ENCODE results near the gene TGFBR3.

TGFBR3 gene

GRCh38 chr1:91916811-91917460 is 31.0 kb upstream of the TGFBR3 start:
- Histone ChIP-seq H3K9me2 (ENCODE audit: low read depth, low read length) (no peaks in the 10 kb centered on the region), H3K27ac (ENCODE audit: low read depth, low read length, poor library complexity, severe bottlenecking) (no peak overlapping the region), H3K4me1 (ENCODE audit: insufficient read depth, low read length, severe bottlenecking) (no peaks in the 10 kb centered on the region), H3K79me2 (ENCODE audit: insufficient read depth, low read length) (no peaks in the 10 kb centered on the region), H3K9me3 (ENCODE audit: low read length) (no peaks in the 10 kb centered on the region), H4K20me1 (ENCODE audit: insufficient read depth, low read length) (no peaks in the 10 kb centered on the region), H3K36me3 (ENCODE audit: insufficient read depth, low read length) (no peaks in the 10 kb centered on the region), H3K27me3 (ENCODE audit: insufficient read depth, low read length) (no peaks in the 10 kb centered on the region), H3K4me3 (ENCODE audit: low read depth, low read length, poor library complexity, severe bottlenecking) (no peak overlapping the region), H3F3A (ENCODE audit: insufficient read depth, low read length) (no peaks in the 10 kb centered on the region; the same call in 1 of the 2 replicates), H2AFZ (ENCODE audit: low read length) (no peak overlapping the region), H3K4me2 (ENCODE audit: low read length) (no peak overlapping the region), H3K9ac (ENCODE audit: low read length) (no peak overlapping the region)
- TF ChIP-seq EZH2 (IDR thresholded peaks at IDR 0.05; ENCODE audit: borderline replicate concordance, low read length) (no peak), CTCF (IDR thresholded peaks at IDR 0.05; ENCODE audit: low read length) (no peak)

DNA sequence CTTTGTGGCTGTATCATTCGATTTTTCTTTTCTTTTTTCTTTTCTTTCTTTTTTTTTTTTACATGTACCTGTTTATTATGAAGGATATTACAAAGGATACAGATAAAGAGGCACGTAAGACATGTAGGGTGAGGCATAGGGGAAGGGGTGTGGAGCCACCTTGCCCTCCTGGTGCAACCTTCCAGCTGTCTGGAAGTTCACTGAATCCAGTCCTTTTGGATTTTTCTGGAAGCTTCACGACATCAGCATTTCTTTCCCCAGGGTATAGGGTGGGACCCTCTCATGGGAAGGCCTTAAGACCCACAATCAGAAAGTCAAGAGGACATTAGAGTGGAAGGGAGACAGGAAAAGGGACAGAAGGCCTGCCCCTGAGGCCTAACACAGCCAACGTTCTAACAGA is 30.1 kb upstream of the TGFBR3 start:
- Histone ChIP-seq H3K36me3 (ENCODE audit: insufficient read depth, low read length) (no peaks in the 10 kb centered on the region), H3K9me3 (ENCODE audit: low read length) (no peaks in the 10 kb centered on the region), H3K27me3 (ENCODE audit: insufficient read depth, low read length) (no peaks in the 10 kb centered on the region), H3K4me2 (ENCODE audit: low read length) (no peak overlapping the region), H4K20me1 (ENCODE audit: insufficient read depth, low read length) (no peaks in the 10 kb centered on the region), H3K4me1 (ENCODE audit: insufficient read depth, low read length, severe bottlenecking) (no peaks in the 10 kb centered on the region), H3K79me2 (ENCODE audit: insufficient read depth, low read length) (no peaks in the 10 kb centered on the region), H3K27ac (ENCODE audit: low read depth, low read length, poor library complexity, severe bottlenecking) (no peak overlapping the region), H3K9ac (ENCODE audit: low read length) (no peak overlapping the region), H3F3A (ENCODE audit: insufficient read depth, low read length) (no peaks in the 10 kb centered on the region; the same call in 1 of the 2 replicates), H3K4me3 (ENCODE audit: low read depth, low read length, poor library complexity, severe bottlenecking) (no peak overlapping the region), H2AFZ (ENCODE audit: low read length) (no peak overlapping the region), H3K9me2 (ENCODE audit: low read depth, low read length) (no peaks in the 10 kb centered on the region)
- no peak for TF ChIP-seq EZH2 (IDR thresholded peaks at IDR 0.05; ENCODE audit: borderline replicate concordance, low read length)

GRCh38 chr1:91913018-91913417 is 27.1 kb upstream of the TGFBR3 start:
- Histone ChIP-seq H3K4me3 (ENCODE audit: low read depth, low read length, poor library complexity, severe bottlenecking) (no peak overlapping the region), H3K27ac (ENCODE audit: low read depth, low read length, poor library complexity, severe bottlenecking) (no peak overlapping the region), H3K4me2 (ENCODE audit: low read length) (no peak overlapping the region), H2AFZ (ENCODE audit: low read length) (no peak overlapping the region), H3K9ac (ENCODE audit: low read length) (no peak overlapping the region), H3K79me2 (ENCODE audit: insufficient read depth, low read length) (no peaks in the 10 kb centered on the region), H3K36me3 (ENCODE audit: insufficient read depth, low read length) (no peaks in the 10 kb centered on the region), H3K9me2 (ENCODE audit: low read depth, low read length) (no peaks in the 10 kb centered on the region), H3K9me3 (ENCODE audit: low read length) (no peaks in the 10 kb centered on the region), H3K27me3 (ENCODE audit: insufficient read depth, low read length) (no peaks in the 10 kb centered on the region), H3K4me1 (ENCODE audit: insufficient read depth, low read length, severe bottlenecking) (no peaks in the 10 kb centered on the region), H3F3A (ENCODE audit: insufficient read depth, low read length) (no peaks in the 10 kb centered on the region; the same call in 1 of the 2 replicates), H4K20me1 (ENCODE audit: insufficient read depth, low read length) (no peaks in the 10 kb centered on the region)
- no peak for TF ChIP-seq CTCF (IDR thresholded peaks at IDR 0.05; ENCODE audit: low read length)
- no peak for TF ChIP-seq EZH2 (IDR thresholded peaks at IDR 0.05; ENCODE audit: borderline replicate concordance, low read length)

DNA sequence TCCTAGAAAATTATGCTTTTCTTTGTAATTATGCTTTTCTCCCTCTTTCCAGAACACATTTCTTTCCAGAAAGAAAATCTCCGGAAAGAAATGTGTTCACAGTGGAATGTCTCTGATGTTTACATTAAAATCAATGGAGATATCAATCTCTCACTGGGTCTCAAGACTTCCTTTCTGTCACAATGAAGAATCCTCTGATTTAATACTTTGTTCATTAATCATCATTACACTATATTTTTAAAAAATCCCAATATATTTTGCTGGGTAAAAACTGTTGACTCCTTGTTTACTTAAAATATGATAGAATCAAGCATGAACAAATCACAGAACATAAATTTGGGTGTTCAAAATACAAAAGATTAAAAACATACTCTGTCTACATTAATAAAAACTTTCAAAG is 26.3 kb upstream of the TGFBR3 start:
- H3K27ac ChIP-seq (ENCODE audit: low read depth, low read length, poor library complexity, severe bottlenecking) = no peak overlapping the region
- no peaks in the 10 kb centered on the region for H3K27me3 ChIP-seq (ENCODE audit: insufficient read depth, low read length)
- no peak overlapping the region for H3K4me2 ChIP-seq (ENCODE audit: low read length)
- H3K9me3 ChIP-seq (ENCODE audit: low read length) = no peaks in the 10 kb centered on the region
- H3K9me2 ChIP-seq (ENCODE audit: low read depth, low read length) = no peaks in the 10 kb centered on the region
- no peak overlapping the region for H3K9ac ChIP-seq (ENCODE audit: low read length)
- no peak overlapping the region for H3K4me3 ChIP-seq (ENCODE audit: low read depth, low read length, poor library complexity, severe bottlenecking)
- no peaks in the 10 kb centered on the region for H3K79me2 ChIP-seq (ENCODE audit: insufficient read depth, low read length)
- H4K20me1 ChIP-seq (ENCODE audit: insufficient read depth, low read length) = no peaks in the 10 kb centered on the region
- TF ChIP-seq CTCF (IDR thresholded peaks at IDR 0.05; ENCODE audit: low read length) (no peak), EZH2 (IDR thresholded peaks at IDR 0.05; ENCODE audit: borderline replicate concordance, low read length) (no peak)
- no peaks in the 10 kb centered on the region; the same call in 1 of the 2 replicates for H3F3A ChIP-seq (ENCODE audit: insufficient read depth, low read length)
- no peaks in the 10 kb centered on the region for H3K36me3 ChIP-seq (ENCODE audit: insufficient read depth, low read length)
- no peaks in the 10 kb centered on the region for H3K4me1 ChIP-seq (ENCODE audit: insufficient read depth, low read length, severe bottlenecking)
- H2AFZ ChIP-seq (ENCODE audit: low read length) = no peak overlapping the region
